Karpas-422 (cell line): Measurements from ENCODE around the gene CCDC106. TPM values are rescaled to one million over a fixed set of nuclear protein-coding genes. Genes with fewer than 3 reads are reported as not detected.

Experiments
- DNase-seq: peaks from one replicate; pipeline ENCODE4 v3.0.0-alpha.2; 2015
- H2AFZ ChIP-seq: fragments of 200-600 bp; sonication (generic); 2 replicates; pipeline ENCODE4 v1.6.1; 2014; ENCODE audit warnings: antibody characterized with exemption, low read length, mixed read lengths
- H3K27ac ChIP-seq: fragments of 200-600 bp; sonication (generic); 2 replicates; pipeline ENCODE4 v1.5.1; 2014; ENCODE audit warnings: mild to moderate bottlenecking, low read length, moderate library complexity
- H3K27me3 ChIP-seq: fragments of 200-600 bp; sonication (generic); 2 replicates; pipeline ENCODE4 v1.6.1; 2014; ENCODE audit warnings: low read length, mixed read lengths
- H3K36me3 ChIP-seq: fragments of 200-600 bp; sonication (generic); 2 replicates; pipeline ENCODE4 v1.6.1; 2014; ENCODE audit warnings: low read length, mixed read lengths; ENCODE audit not compliant: insufficient read depth
- H3K4me1 ChIP-seq: fragments of 200-600 bp; sonication (generic); 2 replicates; pipeline ENCODE4 v1.6.1; 2014; ENCODE audit warnings: mild to moderate bottlenecking, low read length, mixed read lengths
- H3K4me2 ChIP-seq: fragments of 200-600 bp; sonication (generic); 2 replicates; pipeline ENCODE4 v1.6.1; 2014; ENCODE audit warnings: low read length, low read depth, mild to moderate bottlenecking; ENCODE audit not compliant: poor library complexity, severe bottlenecking
- H3K4me3 ChIP-seq: fragments of 200-600 bp; sonication (generic); 2 replicates; pipeline ENCODE4 v1.5.1; 2014; ENCODE audit warnings: mild to moderate bottlenecking, antibody characterized with exemption, low read length, mixed read lengths
- H3K79me2 ChIP-seq: fragments of 200-600 bp; sonication (generic); 2 replicates; pipeline ENCODE4 v1.6.1; 2014; ENCODE audit warnings: mild to moderate bottlenecking, low read length, mixed read lengths
- H3K9ac ChIP-seq: fragments of 200-600 bp; sonication (generic); 2 replicates; pipeline ENCODE4 v1.6.0; 2014; ENCODE audit warnings: low read length
- H3K9me2 ChIP-seq: fragments of 200-600 bp; sonication (generic), shearing (Covaris generic); replicated peaks from 2 replicates; pipeline ENCODE4 v1.6.0; 2014; ENCODE audit warnings: mild to moderate bottlenecking, low read length, moderate library complexity; ENCODE audit not compliant: insufficient read depth
- H3K9me3 ChIP-seq: fragments of 300-700, 200-600 bp; sonication (generic); 2 replicates; pipeline ENCODE4 v1.6.1; 2014; ENCODE audit warnings: low read length, mixed read lengths
- H4K20me1 ChIP-seq: fragments of 200-600 bp; sonication (generic); 2 replicates; pipeline ENCODE4 v1.6.1; 2014; ENCODE audit warnings: mild to moderate bottlenecking, antibody characterized with exemption, low read length, low read depth; ENCODE audit not compliant: insufficient read depth
- total RNA-seq: library from RNA; depleted of rRNA; stranded (reverse); fragments of >200 nt; shearing (Covaris generic); gene quantifications from 2 replicates; pipeline ENCODE4 v1.2.3, GENCODE V29; 2014; ENCODE audit warnings: low replicate concordance

CCDC106 gene
- total RNA-seq, 1 experiment from 2014 or later = 26.2 TPM

GRCh38 chr19:55693336-55693974 is 45.4 kb downstream of the CCDC106 start:
- Histone ChIP-seq H3K9me3 (no peaks in the 10 kb centered on the region), H3K27ac (no peak overlapping the region), H3K4me1 (no peaks in the 10 kb centered on the region), H4K20me1 (peaks cover 31% of the 10 kb centered on the region; the same call in 1 of the 2 replicates), H2AFZ (no peak overlapping the region), H3K36me3 (peaks cover 27% of the 10 kb centered on the region; the same call in 1 of the 2 replicates), H3K4me3 (no peak overlapping the region), H3K79me2 (no peaks in the 10 kb centered on the region), H3K4me2 (no peak overlapping the region), H3K9ac (no peak overlapping the region), H3K27me3 (no peaks in the 10 kb centered on the region), H3K9me2 (no peaks in the 10 kb centered on the region)
- no peak for DNase-seq

- Histone ChIP-seq H3K36me3 (peaks cover 27% of the 10 kb centered on the region; the same call in 1 of the 2 replicates), H3K9me3 (no peaks in the 10 kb centered on the region)
These were observed 46.2 kb downstream of the CCDC106 start for GRCh38 chr19:55694241-55694655.

GRCh38 chr19:55694656-55695491 is 46.9 kb downstream of the CCDC106 start:
- Histone ChIP-seq H3K36me3 (peaks cover 31% of the 10 kb centered on the region; the same call in 1 of the 2 replicates), H3K4me2 (no peak overlapping the region), H3K9me2 (no peaks in the 10 kb centered on the region), H3K4me1 (no peaks in the 10 kb centered on the region), H3K27me3 (no peaks in the 10 kb centered on the region), H3K27ac (no peak overlapping the region), H2AFZ (no peak overlapping the region), H3K9ac (no peak overlapping the region), H4K20me1 (0 out of 2 replicates have a peak, but pooled peaks cover 21% of the 10 kb centered on the region), H3K4me3 (no peak overlapping the region), H3K79me2 (no peaks in the 10 kb centered on the region), H3K9me3 (no peaks in the 10 kb centered on the region)
- no peak for DNase-seq

More at GRCh38 chr19:55694241-55694655, 46.2 kb downstream of the CCDC106 start:
- no peaks in the 10 kb centered on the region for H3K4me1 ChIP-seq
- H4K20me1 ChIP-seq = peaks cover 24% of the 10 kb centered on the region; the same call in 1 of the 2 replicates
- no peaks in the 10 kb centered on the region for H3K79me2 ChIP-seq
- H3K4me3 ChIP-seq = no peak overlapping the region
- no peak for DNase-seq
- H2AFZ ChIP-seq = no peak overlapping the region
- H3K4me2 ChIP-seq = no peak overlapping the region
- no peaks in the 10 kb centered on the region for H3K9me2 ChIP-seq
- no peak overlapping the region for H3K27ac ChIP-seq
- H3K9ac ChIP-seq = no peak overlapping the region
- H3K27me3 ChIP-seq = no peaks in the 10 kb centered on the region

GRCh38 chr19:55695511-55696290 is 47.7 kb downstream of the CCDC106 start:
- Histone ChIP-seq H3K27me3 (no peaks in the 10 kb centered on the region), H3K79me2 (no peaks in the 10 kb centered on the region), H3K9me2 (no peaks in the 10 kb centered on the region), H3K36me3 (peaks cover 36% of the 10 kb centered on the region; the same call in 1 of the 2 replicates), H3K4me1 (no peaks in the 10 kb centered on the region), H4K20me1 (peaks cover 16% of the 10 kb centered on the region; the same call in 1 of the 2 replicates), H3K27ac (no peak overlapping the region), H3K4me3 (no peak overlapping the region), H2AFZ (no peak overlapping the region), H3K9me3 (no peaks in the 10 kb centered on the region), H3K4me2 (no peak overlapping the region), H3K9ac (no peak overlapping the region)
- no peak for DNase-seq

GRCh38 chr19:55696301-55697068 is 48.5 kb downstream of the CCDC106 start:
- peaks cover 37% of the 10 kb centered on the region; the same call in 1 of the 2 replicates for H3K36me3 ChIP-seq
- H4K20me1 ChIP-seq = peaks cover 19% of the 10 kb centered on the region; the same call in 1 of the 2 replicates
- no peak overlapping the region for H3K27ac ChIP-seq
- no peaks in the 10 kb centered on the region for H3K9me3 ChIP-seq
- DNase-seq = no peak
- no peak overlapping the region for H2AFZ ChIP-seq
- no peak overlapping the region for H3K4me3 ChIP-seq
- no peaks in the 10 kb centered on the region for H3K9me2 ChIP-seq
- no peaks in the 10 kb centered on the region for H3K4me1 ChIP-seq
- H3K79me2 ChIP-seq = no peaks in the 10 kb centered on the region
- no peaks in the 10 kb centered on the region for H3K27me3 ChIP-seq
- no peak overlapping the region for H3K9ac ChIP-seq
- no peak overlapping the region for H3K4me2 ChIP-seq

- H3K4me2 ChIP-seq = no peak overlapping the region
- H3K79me2 ChIP-seq = no peaks in the 10 kb centered on the region
- no peaks in the 10 kb centered on the region for H3K27me3 ChIP-seq
- no peak for DNase-seq
- no peak overlapping the region for H3K4me3 ChIP-seq
- H3K9me3 ChIP-seq = no peaks in the 10 kb centered on the region
- no peak overlapping the region for H3K27ac ChIP-seq
- no peaks in the 10 kb centered on the region for H3K9me2 ChIP-seq
- H3K4me1 ChIP-seq = no peaks in the 10 kb centered on the region
- no peak overlapping the region for H3K9ac ChIP-seq
- H2AFZ ChIP-seq = no peak overlapping the region
- peaks cover 37% of the 10 kb centered on the region; the same call in 1 of the 2 replicates for H3K36me3 ChIP-seq
- H4K20me1 ChIP-seq = peaks cover 13% of the 10 kb centered on the region; the same call in 1 of the 2 replicates
These were observed 49.0 kb downstream of the CCDC106 start for GRCh38 chr19:55697069-55697440.

GRCh38 chr19:55697698-55698097 is 49.7 kb downstream of the CCDC106 start:
- no peaks in the 10 kb centered on the region for H3K9me3 ChIP-seq
- H3K4me3 ChIP-seq = no peak overlapping the region
- no peaks in the 10 kb centered on the region for H3K79me2 ChIP-seq
- H3K9me2 ChIP-seq = no peaks in the 10 kb centered on the region
- H2AFZ ChIP-seq = no peak overlapping the region
- H4K20me1 ChIP-seq = peaks cover 13% of the 10 kb centered on the region; the same call in 1 of the 2 replicates
- H3K4me2 ChIP-seq = no peak overlapping the region
- no peak for DNase-seq
- H3K27me3 ChIP-seq = no peaks in the 10 kb centered on the region
- H3K27ac ChIP-seq = no peak overlapping the region
- peaks cover 37% of the 10 kb centered on the region; the same call in 1 of the 2 replicates for H3K36me3 ChIP-seq
- H3K4me1 ChIP-seq = no peaks in the 10 kb centered on the region
- no peak overlapping the region for H3K9ac ChIP-seq
